Calu3 (cell line): ENCODE data around the gene FLACC1. TPM values are rescaled to one million over a fixed set of nuclear protein-coding genes. Genes with fewer than 3 reads are reported as not detected.

ENCODE experiments used
- BruUV-seq: library from RNA; stranded (reverse); fragments of 400-500 nt; replicated peaks from 2 replicates; lab custom pipeline; 2021; lab: Mats Ljungman, UMichigan
- CTCF ChIA-PET: fragments of 300-600 bp; sonication (Branson Sonifier 250); formaldehyde crosslinking; loops from one replicate; lab custom pipeline; 2022; ENCODE audit warnings: antibody characterized with exemption; lab: Charles Lee
- DNase-seq: peaks from one replicate; pipeline ENCODE4 v3.0.0; 2022
- H3K27ac Mint-ChIP-seq: one replicate; pipeline ENCODE4 v1.8.0; 2022; ENCODE audit warnings: mixed read lengths; ENCODE audit not compliant: unreplicated experiment
- H3K27me3 Mint-ChIP-seq: one replicate; pipeline ENCODE4 v1.8.0; 2022; ENCODE audit warnings: mixed read lengths; ENCODE audit not compliant: unreplicated experiment
- H3K36me3 Mint-ChIP-seq: one replicate; pipeline ENCODE4 v1.8.0; 2022; ENCODE audit warnings: mild to moderate bottlenecking, moderate library complexity, mixed read lengths; ENCODE audit not compliant: insufficient read depth, unreplicated experiment
- H3K4me1 Mint-ChIP-seq: one replicate; pipeline ENCODE4 v1.8.0; 2022; ENCODE audit warnings: mild to moderate bottlenecking, low read depth, mixed read lengths; ENCODE audit not compliant: unreplicated experiment
- H3K4me3 Mint-ChIP-seq: one replicate; pipeline ENCODE4 v1.8.0; 2022; ENCODE audit warnings: mild to moderate bottlenecking, low read depth, moderate library complexity, mixed read lengths; ENCODE audit not compliant: unreplicated experiment
- H3K9me3 Mint-ChIP-seq: one replicate; pipeline ENCODE4 v1.8.0; 2022; ENCODE audit warnings: low read depth, mixed read lengths; ENCODE audit not compliant: unreplicated experiment
- intact Hi-C: fragments of 100-400 bp; cut with micrococcal nuclease; formaldehyde crosslinking; loops from one replicate; pipeline ENCODE4 v1.10.0; 2022; ENCODE audit not compliant: unreplicated experiment
- total RNA-seq: library from RNA; stranded (reverse); gene quantifications from 2 replicates; pipeline ENCODE4 v1.2.3, GENCODE V29; 2022
- TF ChIP-seq, protein P1 (sequence below): fragments of 200-600 bp; IDR thresholded peaks from one replicate; pipeline ENCODE4 v1.8.0; 2022; ENCODE audit warnings: antibody characterized with exemption; ENCODE audit not compliant: unreplicated experiment

The FLACC1 gene
- total RNA-seq, 1 experiment from 2014 or later: 1.2 TPM

- Mint-ChIP-seq H3K9me3 (no peaks in the 10 kb centered on the region), H3K27ac (no peak overlapping the region), H3K27me3 (no peaks in the 10 kb centered on the region), H3K4me1 (peaks cover 61% of the 10 kb centered on the region), H3K4me3 (peak overlapping the region; percentile 65), H3K36me3 (peaks cover 46% of the 10 kb centered on the region)
- CTCF ChIA-PET: interaction anchor here (0.7 kb wide), 1 partner anchor 37 kb away, joined by 4 read pairs; no protein-coding TSS in a partner anchor
- BruUV-seq: no TSS peak
- TF ChIP-seq, protein P1, sequence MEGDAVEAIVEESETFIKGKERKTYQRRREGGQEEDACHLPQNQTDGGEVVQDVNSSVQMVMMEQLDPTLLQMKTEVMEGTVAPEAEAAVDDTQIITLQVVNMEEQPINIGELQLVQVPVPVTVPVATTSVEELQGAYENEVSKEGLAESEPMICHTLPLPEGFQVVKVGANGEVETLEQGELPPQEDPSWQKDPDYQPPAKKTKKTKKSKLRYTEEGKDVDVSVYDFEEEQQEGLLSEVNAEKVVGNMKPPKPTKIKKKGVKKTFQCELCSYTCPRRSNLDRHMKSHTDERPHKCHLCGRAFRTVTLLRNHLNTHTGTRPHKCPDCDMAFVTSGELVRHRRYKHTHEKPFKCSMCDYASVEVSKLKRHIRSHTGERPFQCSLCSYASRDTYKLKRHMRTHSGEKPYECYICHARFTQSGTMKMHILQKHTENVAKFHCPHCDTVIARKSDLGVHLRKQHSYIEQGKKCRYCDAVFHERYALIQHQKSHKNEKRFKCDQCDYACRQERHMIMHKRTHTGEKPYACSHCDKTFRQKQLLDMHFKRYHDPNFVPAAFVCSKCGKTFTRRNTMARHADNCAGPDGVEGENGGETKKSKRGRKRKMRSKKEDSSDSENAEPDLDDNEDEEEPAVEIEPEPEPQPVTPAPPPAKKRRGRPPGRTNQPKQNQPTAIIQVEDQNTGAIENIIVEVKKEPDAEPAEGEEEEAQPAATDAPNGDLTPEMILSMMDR: no peak
- no peak for DNase-seq
- intact Hi-C loops: no loop called here
These were observed 95.7 kb downstream of the FLACC1 start for GRCh38 chr2:201261471-201261870.

- Mint-ChIP-seq H3K4me3 (peak within 1 kb of the TSS; percentile 78), H3K9me3 (no peaks in the 10 kb centered on the region), H3K27me3 (no peaks in the 10 kb centered on the region), H3K36me3 (peaks cover 48% of the 10 kb centered on the region), H3K27ac (peak within 1 kb of the TSS; percentile 93), H3K4me1 (peaks cover 72% of the 10 kb centered on the region)
- no TSS peak for BruUV-seq
- CTCF ChIA-PET: interaction anchor here (0.6 to 0.7 kb wide), 2 partner anchors 24 to 40 kb away, joined by 3 to 6 read pairs; no protein-coding TSS in a partner anchor
- intact Hi-C loops: no loop called here
- TF ChIP-seq, protein P1: no peak
- DNase-seq: no peak
These were observed 96.8 kb downstream of the FLACC1 start, which contains the start of gene CASP8 for GRCh38 chr2:201260302-201260800. TSS of gene CASP8 (plus strand) at chr2:201260536. CDS start at chr2:201266487, 5,951 bp downstream.

- no peaks in the 10 kb centered on the region for H3K9me3 Mint-ChIP-seq
- H3K36me3 Mint-ChIP-seq: peaks cover 59% of the 10 kb centered on the region
- CTCF ChIA-PET: no interaction called here
- BruUV-seq: no TSS peak
- intact Hi-C loops: loop anchor here (2.0 kb wide), 1 partner anchor 22 kb away; no protein-coding TSS in a partner anchor
- H3K4me1 Mint-ChIP-seq: peaks cover 86% of the 10 kb centered on the region
- peak overlapping the region; percentile 93 for H3K27ac Mint-ChIP-seq
- DNase-seq: no peak
- TF ChIP-seq, protein P1: no peak
- peak overlapping the region; percentile 78 for H3K4me3 Mint-ChIP-seq
- H3K27me3 Mint-ChIP-seq: no peaks in the 10 kb centered on the region
These were observed 98.2 kb downstream of the FLACC1 start for GRCh38 chr2:201258666-201259615.

- Mint-ChIP-seq H3K9me3 (no peaks in the 10 kb centered on the region), H3K4me3 (peak overlapping the region; percentile 78), H3K36me3 (peaks cover 59% of the 10 kb centered on the region), H3K27me3 (no peaks in the 10 kb centered on the region), H3K4me1 (peaks cover 87% of the 10 kb centered on the region), H3K27ac (peak overlapping the region; percentile 93)
- TF ChIP-seq, protein P1: no peak
- intact Hi-C loops: loop anchor here (2.0 kb wide), 1 partner anchor 21 kb away; no protein-coding TSS in a partner anchor
- peak; percentile 91 for DNase-seq
- CTCF ChIA-PET: no interaction called here
- BruUV-seq: TSS peak; percentile 93
These were observed 99.0 kb downstream of the FLACC1 start for GRCh38 chr2:201257956-201258665.
